Left hindlimb (tissue), 1 donor: ENCODE measurements around the gene PROK1.
"Not testable (repeated sequence)": the region's sequence is repeated elsewhere in the genome, so short reads cannot be mapped to it uniquely, and the experiment has no call there.

Source experiments
- DNase-seq: peaks from one replicate; pipeline ENCODE4 v3.0.0-alpha.2; 2018

Gene PROK1, protein sequence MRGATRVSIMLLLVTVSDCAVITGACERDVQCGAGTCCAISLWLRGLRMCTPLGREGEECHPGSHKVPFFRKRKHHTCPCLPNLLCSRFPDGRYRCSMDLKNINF

GRCh38 chr1:110450929-110451328 lies at the start of gene PROK1:
Gene PROK1, plus strand, starts transcription at chr1:110451149. Its CDS starts 68 bp downstream, at chr1:110451217.
- DNase-seq = no peak

DNA sequence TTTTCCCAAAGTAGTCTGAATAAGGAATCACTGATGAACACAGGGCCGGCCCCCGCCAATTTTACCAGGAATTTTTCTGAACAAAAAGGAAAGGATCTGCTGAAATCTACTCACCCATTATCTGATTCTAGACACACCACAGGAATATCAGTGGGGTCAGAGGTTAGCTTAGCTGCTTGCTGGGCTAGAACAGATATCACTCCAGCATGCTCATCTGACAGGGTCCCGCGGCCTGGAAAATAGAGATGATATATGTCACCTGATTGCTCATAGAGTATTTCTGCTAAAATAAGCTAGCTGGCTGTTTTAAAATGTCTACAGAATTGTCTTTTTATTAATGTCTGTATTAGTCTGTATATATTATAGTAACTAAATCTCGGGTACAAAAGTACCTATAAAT lies 47.1 kb upstream of the PROK1 start:
- no peak for DNase-seq

DNA sequence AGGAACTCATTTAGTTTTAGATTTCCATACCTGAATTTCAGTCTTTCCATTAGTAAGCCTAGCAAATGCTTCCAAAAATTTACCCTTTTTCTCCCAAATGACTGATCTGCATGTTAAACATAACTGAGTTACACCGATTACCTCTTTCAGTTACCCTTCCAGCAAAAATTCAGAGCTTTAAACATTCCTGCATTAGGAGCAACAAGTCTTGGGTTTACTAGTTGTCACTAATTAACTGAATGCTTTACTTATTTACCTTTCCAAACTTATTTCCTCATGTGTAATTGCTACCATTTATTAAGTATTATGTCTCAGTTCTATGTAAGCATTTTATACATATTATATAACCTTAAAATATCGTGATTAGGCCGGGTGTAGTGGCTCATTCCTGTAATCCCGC lies 46.5 kb upstream of the PROK1 start:
- no peak for DNase-seq

DNA sequence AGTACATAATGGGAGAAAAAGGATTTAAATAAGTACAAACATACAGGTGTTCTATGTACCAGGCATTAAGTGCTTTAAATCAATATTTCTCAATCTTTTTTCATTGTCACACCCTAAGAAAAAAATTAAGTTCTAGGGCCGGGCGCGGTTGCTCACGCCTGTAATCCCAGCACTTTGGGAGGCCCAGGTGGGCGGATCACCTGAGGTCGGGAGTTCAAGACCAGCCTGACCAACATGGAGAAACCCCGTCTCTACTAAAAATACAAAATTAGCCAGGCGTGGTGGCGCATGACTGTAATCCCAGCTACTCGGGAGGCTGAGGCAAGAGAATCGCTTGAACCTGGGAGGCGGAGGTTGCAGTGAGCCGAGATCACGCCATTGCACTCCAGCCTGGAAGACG lies 44.5 kb upstream of the PROK1 start:
- DNase-seq = not testable (repeated sequence)

DNA sequence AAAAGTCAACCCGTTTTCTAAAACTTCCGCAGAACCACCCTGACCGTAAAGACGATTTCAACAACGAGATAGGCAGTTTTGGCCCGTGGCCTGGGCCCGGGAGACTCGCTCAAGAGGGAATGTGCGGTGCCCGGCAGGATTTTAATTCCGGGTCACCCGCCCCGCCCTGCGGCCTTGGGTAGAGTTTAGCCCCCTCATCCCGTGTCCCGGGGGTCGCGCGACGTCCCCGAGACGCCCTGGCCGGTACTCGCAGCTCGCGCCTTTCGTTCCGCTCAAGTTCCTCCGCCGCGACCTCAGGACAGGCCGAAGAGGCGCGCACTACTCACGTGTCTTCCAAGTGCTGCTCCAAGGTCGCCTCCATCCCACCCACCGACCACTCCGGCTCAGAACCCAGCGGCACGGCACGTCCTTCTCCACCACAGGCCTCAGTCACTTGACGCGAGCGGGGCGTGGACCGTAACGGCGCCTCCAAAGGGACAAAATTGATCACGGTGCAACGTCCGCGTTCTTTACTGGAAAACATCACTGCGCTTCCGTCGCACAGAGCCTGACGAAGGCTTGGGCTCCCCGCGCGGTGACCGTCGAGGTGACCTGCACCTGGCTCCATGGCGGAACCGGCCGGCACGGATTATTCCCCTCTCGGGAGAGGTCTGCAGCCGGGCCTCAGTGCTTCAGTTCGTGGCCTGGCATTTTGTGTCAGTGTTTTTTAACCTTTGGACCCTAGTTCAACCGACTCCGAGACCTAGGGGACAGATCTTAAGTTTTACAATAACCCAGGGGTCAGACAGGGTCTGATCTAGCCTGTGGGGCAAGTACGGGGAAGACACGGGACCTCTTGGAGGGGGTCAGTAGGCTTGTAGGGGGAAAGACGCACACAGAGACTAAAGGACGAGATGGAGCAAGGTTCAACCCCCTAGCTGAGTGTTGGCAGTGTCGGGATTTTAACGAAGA lies 43.4 kb upstream of the PROK1 start, which contains the start of gene LAMTOR5:
LAMTOR5 (minus strand) TSS at position 435 of the 951 bp plus-strand sequence; CDS start at position 361, 74 bp downstream.
- peak; percentile 96 for DNase-seq

DNA sequence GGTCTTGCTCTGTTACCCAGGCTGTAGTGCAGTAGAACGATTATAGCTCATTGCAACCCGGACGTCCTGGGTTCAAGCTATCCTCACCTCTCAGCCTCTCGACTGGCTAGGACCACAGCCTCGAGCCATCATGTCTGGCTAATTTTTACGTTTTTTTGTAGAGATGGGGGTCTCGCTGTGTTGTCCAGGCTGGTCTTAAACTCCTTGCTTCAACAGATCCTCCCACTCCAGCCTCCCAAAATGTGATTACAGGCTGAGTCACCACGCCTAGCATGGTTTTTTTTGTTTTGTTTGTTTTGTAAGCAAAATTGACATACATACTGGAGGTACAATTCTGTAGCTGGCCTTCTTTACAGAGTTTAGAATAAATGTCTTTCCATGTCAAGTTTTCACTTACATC lies 42.5 kb upstream of the PROK1 start:
- DNase-seq = no peak

- DNase-seq = no peak
These were observed 41.6 kb upstream of the PROK1 start for GRCh38 chr1:110409316-110409715.

DNA sequence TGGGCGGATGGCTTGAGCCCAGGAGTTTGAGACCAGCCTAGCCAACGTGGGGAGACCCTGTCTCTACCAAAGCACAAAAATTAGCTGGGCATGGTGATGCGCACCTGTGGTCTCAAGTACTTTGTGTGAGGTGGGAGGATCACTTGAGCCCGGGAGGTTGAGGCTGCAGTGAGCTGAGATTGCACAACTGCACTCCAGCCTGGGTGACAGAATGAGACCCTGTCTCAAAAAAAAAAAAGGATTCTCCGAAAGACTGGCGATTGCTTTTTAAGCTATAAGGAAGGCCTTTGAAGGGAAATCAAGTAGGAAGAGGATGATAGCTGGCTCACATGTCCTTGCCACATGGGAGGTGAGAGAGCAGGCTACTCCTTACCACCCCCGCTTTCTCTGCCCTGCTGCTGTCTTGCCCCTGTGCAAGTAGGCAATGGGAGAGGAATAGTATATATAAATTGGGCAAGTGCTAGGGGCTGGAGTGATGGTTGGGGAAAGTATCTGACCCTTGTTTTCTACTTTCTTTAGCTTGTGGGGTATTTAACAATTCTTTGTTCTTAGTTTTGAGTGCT lies 39.7 kb upstream of the PROK1 start:
- no peak for DNase-seq

DNA sequence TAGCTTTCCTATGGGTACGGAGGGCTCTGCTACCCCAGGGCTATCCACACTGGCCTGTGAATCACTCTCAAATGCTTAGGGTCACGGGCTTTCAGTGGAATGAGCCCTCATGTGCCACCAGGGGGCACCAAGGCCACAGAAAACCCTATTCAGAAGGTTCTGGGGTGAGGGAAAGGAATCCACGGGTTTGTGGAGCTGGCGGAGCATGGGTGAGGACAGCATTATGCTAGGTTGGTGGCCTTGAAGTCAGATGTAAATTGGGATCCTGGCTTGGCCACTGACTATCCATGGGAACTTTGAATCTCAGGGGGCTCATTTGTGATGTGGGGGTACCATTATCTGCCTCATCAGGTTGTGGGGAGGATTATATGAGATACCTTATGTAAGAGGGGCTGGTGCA lies 38.4 kb upstream of the PROK1 start:
- DNase-seq = peak; percentile 48

- DNase-seq = not testable (repeated sequence)
These were observed 37.9 kb upstream of the PROK1 start for GRCh38 chr1:110413045-110413444.

GRCh38 chr1:110418729-110419128 lies 32.2 kb upstream of the PROK1 start:
- no peak for DNase-seq

- DNase-seq = no peak
These were observed 30.8 kb upstream of the PROK1 start for GRCh38 chr1:110420023-110420662.

GRCh38 chr1:110420874-110421793 lies 29.8 kb upstream of the PROK1 start:
- DNase-seq = no peak

GRCh38 chr1:110424699-110425611 lies 26.0 kb upstream of the PROK1 start:
- no peak for DNase-seq

DNA sequence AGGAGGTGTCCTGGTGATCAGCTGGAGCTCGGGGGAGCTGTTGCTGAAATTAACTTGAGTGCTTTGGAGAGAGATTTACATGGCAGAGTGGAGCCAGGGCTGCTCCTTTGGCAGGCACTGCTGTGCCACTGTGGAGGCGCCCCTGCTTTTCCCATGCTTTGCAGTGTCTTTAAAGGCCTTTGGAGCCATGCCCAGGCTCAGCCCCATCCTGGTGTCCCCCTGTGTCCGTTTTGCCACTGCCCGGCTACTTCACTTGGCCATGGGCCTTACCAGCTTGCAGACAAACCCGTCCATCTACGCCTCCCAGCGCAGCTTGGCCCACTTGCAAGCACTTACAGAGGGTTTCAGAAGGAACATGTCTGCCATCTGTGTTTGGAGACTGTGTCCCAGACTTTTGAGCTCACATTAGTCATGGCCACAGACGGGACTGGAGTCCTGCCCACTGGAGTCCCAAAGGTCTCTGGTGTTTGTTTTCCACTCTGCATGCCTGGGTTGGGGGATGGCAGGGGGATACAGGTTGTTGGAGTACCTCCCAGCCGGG lies 25.3 kb upstream of the PROK1 start:
- peak; percentile 49 for DNase-seq

DNA sequence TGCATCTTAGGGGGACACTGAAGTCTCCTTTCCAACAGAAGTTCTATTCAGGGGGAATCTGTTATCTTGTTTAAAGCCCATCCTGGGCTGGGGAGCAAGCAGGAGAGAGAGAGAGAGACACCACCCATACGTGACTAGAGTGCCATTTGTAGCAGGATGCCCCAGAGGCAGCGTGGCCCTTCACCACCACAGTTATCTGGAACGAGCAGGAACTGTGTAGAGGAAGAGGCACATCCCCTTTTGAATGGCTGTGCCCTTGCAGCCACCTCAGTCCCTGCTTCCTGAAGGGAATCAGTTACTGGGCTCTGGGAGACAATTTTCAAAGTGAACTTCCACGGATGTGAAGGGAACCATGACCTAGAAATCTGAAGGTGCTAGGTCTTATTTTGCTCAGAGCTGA lies 24.1 kb upstream of the PROK1 start:
- no peak for DNase-seq

DNA sequence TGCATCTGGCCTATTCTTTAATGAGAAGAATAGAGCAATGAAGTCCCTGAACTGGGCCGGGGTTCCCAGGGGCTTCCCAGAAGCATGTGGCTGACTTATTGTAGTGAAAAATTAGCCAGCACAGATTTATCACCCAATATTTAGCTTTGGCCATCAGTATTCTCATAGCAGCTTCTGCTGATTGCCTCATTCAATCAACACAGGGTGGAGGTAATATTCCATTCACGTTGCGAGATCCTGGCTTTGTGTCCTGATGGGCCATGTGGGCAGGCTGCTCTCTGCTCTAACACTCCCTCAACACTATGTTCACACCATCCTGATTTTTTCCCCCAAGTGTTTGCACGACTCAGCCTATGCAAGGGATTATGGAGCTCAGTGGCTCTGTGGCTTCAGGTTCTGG lies 22.0 kb upstream of the PROK1 start:
- DNase-seq = no peak

DNA sequence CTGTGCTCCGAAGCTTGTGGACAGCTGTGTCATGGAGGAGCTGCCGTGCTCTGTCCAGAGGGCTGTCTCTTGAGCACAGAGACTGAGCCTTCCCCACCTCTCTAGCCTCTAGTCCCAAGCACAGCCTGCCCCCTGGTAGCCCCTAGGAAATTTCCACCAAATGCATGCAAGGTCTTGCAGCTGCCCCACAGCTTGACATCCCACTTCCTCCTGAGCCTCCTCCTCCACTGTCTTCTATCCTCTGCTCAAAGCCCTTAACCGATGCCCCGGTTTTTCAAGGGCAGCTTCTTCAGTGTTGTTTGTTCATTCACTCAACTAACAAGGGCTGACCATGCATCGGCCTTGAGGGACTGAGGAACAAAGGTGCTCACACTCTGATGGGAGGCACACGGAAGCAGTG lies 20.6 kb upstream of the PROK1 start:
- DNase-seq = no peak

GRCh38 chr1:110430901-110431300 lies 20.0 kb upstream of the PROK1 start:
- DNase-seq = no peak

DNA sequence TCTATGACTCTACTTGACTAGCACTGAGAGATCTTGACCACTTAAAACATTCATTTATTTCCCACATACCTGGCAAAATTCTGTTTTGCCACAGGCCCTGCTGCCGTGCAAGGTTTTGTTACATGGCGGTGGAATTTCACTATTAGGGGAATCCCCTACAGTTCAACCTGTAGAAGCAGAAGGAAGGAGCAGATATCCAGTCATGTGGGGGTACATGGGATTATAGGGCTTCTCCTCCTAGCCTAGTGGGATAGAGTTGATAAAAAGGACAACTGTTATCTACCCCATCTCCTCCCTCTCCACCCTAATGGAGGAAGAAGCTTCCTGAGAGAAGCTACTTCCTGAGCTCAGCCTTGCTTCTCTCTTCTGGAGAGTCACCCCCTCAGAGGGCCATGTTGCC lies 17.7 kb upstream of the PROK1 start:
- no peak for DNase-seq

DNA sequence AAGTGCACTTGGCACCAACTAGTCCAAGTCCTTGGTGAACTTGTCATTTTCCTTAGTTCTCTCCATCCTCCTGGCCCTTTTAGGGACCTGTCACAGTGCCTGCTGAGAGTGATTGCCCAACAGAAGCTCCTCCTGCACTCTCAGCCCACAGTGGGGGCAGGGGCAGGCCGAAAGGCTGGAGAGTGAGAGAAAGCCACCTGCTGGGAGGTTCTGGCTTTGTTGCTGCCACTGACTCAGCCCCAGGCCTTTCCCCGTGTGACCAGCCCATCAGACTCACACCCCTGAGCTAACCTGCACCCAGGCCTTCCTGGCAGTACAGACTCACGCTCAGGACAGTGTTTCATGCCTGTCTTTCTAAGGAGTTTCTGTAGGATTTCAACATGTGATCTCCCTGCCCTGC lies 17.1 kb upstream of the PROK1 start:
- no peak for DNase-seq
